ENCODE measurements around the gene NCKAP5L. TPM values are rescaled to one million over a fixed set of nuclear protein-coding genes. Genes with fewer than 3 reads are reported as not detected.
"Not testable (repeated sequence)": the region's sequence is repeated elsewhere in the genome, so short reads cannot be mapped to it uniquely, and the experiment has no call there.

The NCKAP5L gene
- total RNA-seq, 1 donor: 40.5 TPM

DNA sequence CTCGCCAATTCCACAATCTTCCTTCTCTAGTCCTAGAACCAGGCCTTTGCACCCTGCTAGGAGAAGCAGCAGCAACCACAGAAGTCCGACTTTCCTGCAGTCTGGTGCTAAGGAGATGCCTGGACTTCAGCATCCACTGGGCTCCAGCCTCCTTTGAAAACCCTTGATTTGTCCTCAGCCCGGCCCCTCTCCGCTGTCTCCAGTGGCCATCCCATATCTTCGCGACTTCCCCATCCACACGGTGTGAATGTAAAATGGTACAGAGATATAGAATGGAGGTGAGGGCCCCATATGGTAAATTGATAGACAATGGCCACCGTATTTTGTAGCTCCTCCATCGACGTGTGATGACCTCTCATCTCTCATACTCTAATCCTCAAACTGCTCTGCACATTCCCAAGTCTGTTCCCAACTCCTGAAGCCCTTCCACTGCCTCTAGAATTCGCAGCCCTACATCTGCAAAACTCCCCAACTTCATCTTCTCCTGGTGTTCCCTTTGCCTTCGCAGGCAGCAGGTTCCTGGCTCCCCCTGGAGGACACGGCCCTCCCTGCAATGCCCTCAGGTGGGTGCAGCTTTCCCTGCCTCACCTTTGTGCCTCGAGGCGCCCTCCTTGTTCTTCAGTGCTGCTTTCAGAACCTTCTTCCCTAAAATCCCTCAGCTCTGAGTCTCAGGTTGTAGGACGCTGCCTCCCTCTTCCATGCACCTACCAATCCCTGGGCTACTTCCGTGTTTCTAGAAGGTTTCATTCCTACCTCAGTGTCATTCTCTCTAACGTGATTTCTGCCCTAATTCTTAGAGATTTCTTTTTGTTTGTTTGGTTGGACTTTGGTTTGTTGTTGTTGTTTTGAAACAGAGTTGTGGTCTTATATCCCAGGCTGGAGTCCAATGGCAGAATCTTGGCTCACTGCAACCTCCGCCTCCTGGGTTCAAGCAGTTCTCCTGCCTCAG is 50.1 kb downstream of the NCKAP5L start:
- Histone ChIP-seq H3K79me2 (ENCODE audit: insufficient read depth, low read length) (no peaks in the 10 kb centered on the region), H3K4me2 (ENCODE audit: insufficient read depth, low read length) (no peak overlapping the region), H3K4me1 (ENCODE audit: insufficient read depth, low read length) (no peaks in the 10 kb centered on the region), H3K27me3 (ENCODE audit: insufficient read depth, low read length) (peaks cover 8% of the 10 kb centered on the region), H3K27ac (ENCODE audit: low read depth, low read length) (no peak overlapping the region), H3K4me3 (ENCODE audit: insufficient read depth, low read length) (no peak overlapping the region), H3K9me3 (ENCODE audit: low read depth, low read length) (no peaks in the 10 kb centered on the region), H4K20me1 (ENCODE audit: insufficient read depth, low read length) (no peaks in the 10 kb centered on the region), H2AFZ (ENCODE audit: low read length) (no peak overlapping the region), H3K36me3 (ENCODE audit: insufficient read depth, low read length) (no peaks in the 10 kb centered on the region)
- TF ChIP-seq, protein P1, sequence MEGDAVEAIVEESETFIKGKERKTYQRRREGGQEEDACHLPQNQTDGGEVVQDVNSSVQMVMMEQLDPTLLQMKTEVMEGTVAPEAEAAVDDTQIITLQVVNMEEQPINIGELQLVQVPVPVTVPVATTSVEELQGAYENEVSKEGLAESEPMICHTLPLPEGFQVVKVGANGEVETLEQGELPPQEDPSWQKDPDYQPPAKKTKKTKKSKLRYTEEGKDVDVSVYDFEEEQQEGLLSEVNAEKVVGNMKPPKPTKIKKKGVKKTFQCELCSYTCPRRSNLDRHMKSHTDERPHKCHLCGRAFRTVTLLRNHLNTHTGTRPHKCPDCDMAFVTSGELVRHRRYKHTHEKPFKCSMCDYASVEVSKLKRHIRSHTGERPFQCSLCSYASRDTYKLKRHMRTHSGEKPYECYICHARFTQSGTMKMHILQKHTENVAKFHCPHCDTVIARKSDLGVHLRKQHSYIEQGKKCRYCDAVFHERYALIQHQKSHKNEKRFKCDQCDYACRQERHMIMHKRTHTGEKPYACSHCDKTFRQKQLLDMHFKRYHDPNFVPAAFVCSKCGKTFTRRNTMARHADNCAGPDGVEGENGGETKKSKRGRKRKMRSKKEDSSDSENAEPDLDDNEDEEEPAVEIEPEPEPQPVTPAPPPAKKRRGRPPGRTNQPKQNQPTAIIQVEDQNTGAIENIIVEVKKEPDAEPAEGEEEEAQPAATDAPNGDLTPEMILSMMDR (IDR thresholded peaks at IDR 0.05; ENCODE audit: extremely low read depth, low read depth, low read length): peak; percentile 81
- peak; percentile 36 for DNase-seq (ENCODE audit: insufficient read length, low spot score, missing footprints)

GRCh38 chr12:49777341-49777740 is 50.9 kb downstream of the NCKAP5L start:
- Histone ChIP-seq H3K4me3 (ENCODE audit: insufficient read depth, low read length) (no peak overlapping the region), H3K36me3 (ENCODE audit: insufficient read depth, low read length) (no peaks in the 10 kb centered on the region), H3K4me2 (ENCODE audit: insufficient read depth, low read length) (no peak overlapping the region), H3K9me3 (ENCODE audit: low read depth, low read length) (no peaks in the 10 kb centered on the region), H4K20me1 (ENCODE audit: insufficient read depth, low read length) (no peaks in the 10 kb centered on the region), H2AFZ (ENCODE audit: low read length) (no peak overlapping the region), H3K27me3 (ENCODE audit: insufficient read depth, low read length) (peaks cover 8% of the 10 kb centered on the region), H3K79me2 (ENCODE audit: insufficient read depth, low read length) (no peaks in the 10 kb centered on the region), H3K4me1 (ENCODE audit: insufficient read depth, low read length) (no peaks in the 10 kb centered on the region), H3K27ac (ENCODE audit: low read depth, low read length) (no peak overlapping the region)
- TF ChIP-seq, protein P1 (IDR thresholded peaks at IDR 0.05; ENCODE audit: extremely low read depth, low read depth, low read length): no peak
- no peak for DNase-seq (ENCODE audit: insufficient read length, low spot score, missing footprints)

DNA sequence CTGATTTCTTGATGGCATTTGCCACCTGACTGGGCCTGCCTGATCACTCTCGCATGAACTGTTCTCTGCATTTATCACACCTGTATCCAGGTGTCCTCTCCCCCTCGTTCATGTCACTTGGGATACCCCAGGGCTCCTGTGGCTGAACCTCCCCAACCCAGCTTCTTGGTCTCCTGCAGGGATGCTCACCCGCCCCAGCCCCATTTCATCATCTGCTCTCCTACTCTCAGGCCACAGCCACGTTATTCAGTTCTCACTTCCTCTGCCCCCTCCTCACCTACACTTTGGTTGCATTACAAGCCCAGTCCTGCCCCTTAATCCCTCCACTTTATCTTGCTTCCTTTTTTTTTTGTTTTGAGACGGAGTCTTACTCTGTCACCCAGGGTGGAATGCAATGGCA is 51.4 kb downstream of the NCKAP5L start:
- no peaks in the 10 kb centered on the region for H3K36me3 ChIP-seq (ENCODE audit: insufficient read depth, low read length)
- H3K79me2 ChIP-seq (ENCODE audit: insufficient read depth, low read length): no peaks in the 10 kb centered on the region
- no peak for DNase-seq (ENCODE audit: insufficient read length, low spot score, missing footprints)
- TF ChIP-seq, protein P1 (IDR thresholded peaks at IDR 0.05; ENCODE audit: extremely low read depth, low read depth, low read length): no peak
- no peaks in the 10 kb centered on the region for H3K9me3 ChIP-seq (ENCODE audit: low read depth, low read length)
- no peaks in the 10 kb centered on the region for H3K4me1 ChIP-seq (ENCODE audit: insufficient read depth, low read length)
- peak overlapping the region; percentile 6 for H2AFZ ChIP-seq (ENCODE audit: low read length)
- peaks cover 8% of the 10 kb centered on the region for H3K27me3 ChIP-seq (ENCODE audit: insufficient read depth, low read length)
- no peak overlapping the region for H3K4me3 ChIP-seq (ENCODE audit: insufficient read depth, low read length)
- no peak overlapping the region for H3K27ac ChIP-seq (ENCODE audit: low read depth, low read length)
- no peaks in the 10 kb centered on the region for H4K20me1 ChIP-seq (ENCODE audit: insufficient read depth, low read length)
- peak overlapping the region; percentile 62 for H3K4me2 ChIP-seq (ENCODE audit: insufficient read depth, low read length)

DNA sequence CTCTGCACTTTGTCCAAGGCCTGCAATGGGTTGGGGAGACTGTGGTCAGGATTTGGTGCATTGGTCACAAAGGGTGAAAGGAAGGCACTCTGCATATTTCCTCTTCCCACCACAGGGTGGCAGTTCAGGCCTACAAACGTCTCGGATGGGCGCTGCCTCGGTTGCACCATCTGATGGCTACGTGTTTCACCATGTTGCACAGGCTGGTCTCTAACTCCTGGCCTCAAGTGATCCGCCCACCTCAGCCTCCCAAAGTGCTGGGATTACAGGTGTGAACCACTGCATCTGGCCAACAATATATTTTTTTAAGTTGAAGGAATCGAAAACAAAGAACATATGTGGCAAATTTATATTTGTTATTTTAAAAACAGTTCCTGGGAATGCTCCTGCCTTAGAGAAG is 51.8 kb downstream of the NCKAP5L start:
- Histone ChIP-seq H4K20me1 (ENCODE audit: insufficient read depth, low read length) (no peaks in the 10 kb centered on the region), H3K27me3 (ENCODE audit: insufficient read depth, low read length) (peaks cover 5% of the 10 kb centered on the region), H3K27ac (ENCODE audit: low read depth, low read length) (no peak overlapping the region), H3K9me3 (ENCODE audit: low read depth, low read length) (no peaks in the 10 kb centered on the region), H3K4me3 (ENCODE audit: insufficient read depth, low read length) (peak overlapping the region; percentile 29), H3K4me1 (ENCODE audit: insufficient read depth, low read length) (no peaks in the 10 kb centered on the region), H3K4me2 (ENCODE audit: insufficient read depth, low read length) (peak overlapping the region; percentile 62), H2AFZ (ENCODE audit: low read length) (peak overlapping the region; percentile 60), H3K36me3 (ENCODE audit: insufficient read depth, low read length) (no peaks in the 10 kb centered on the region), H3K79me2 (ENCODE audit: insufficient read depth, low read length) (no peaks in the 10 kb centered on the region)
- TF ChIP-seq, protein P1 (IDR thresholded peaks at IDR 0.05; ENCODE audit: extremely low read depth, low read depth, low read length): peak; percentile 83
- peak; percentile 77 for DNase-seq (ENCODE audit: insufficient read length, low spot score, missing footprints)

DNA sequence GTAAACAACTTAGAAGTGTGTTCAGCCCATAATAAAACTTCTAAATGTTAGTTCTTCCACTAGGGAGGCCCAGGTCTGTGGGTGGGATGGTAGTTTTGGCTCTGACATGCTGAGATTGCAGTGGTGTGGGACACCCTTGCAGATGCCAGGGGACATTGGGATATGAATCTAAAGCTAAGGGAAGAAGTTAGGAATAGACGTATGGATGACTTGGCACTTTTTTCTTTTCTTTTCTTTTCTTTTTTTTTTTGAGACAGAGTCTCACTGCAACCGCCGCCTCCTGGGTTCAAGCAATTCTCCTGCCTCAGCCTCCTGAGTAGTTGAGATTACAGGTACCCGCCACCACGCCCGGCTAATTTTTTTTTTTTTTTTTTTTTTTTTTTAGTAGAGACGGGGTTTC is 55.1 kb downstream of the NCKAP5L start:
- DNase-seq (ENCODE audit: insufficient read length, low spot score, missing footprints); H3K36me3 ChIP-seq (ENCODE audit: insufficient read depth, low read length); H3K4me3 ChIP-seq (ENCODE audit: insufficient read depth, low read length); H3K27me3 ChIP-seq (ENCODE audit: insufficient read depth, low read length); H3K4me2 ChIP-seq (ENCODE audit: insufficient read depth, low read length); H3K27ac ChIP-seq (ENCODE audit: low read depth, low read length); H3K79me2 ChIP-seq (ENCODE audit: insufficient read depth, low read length); H3K4me1 ChIP-seq (ENCODE audit: insufficient read depth, low read length); H2AFZ ChIP-seq (ENCODE audit: low read length); H4K20me1 ChIP-seq (ENCODE audit: insufficient read depth, low read length); H3K9me3 ChIP-seq (ENCODE audit: low read depth, low read length): not testable (repeated sequence)

Data from osteoblast (primary cell).